Activated CD4-positive, alpha-beta T cell treated with anti-CD3 and anti-CD28 coated beads, Interleukin-2, amount 10 ng/mL, durations not matched to agents 7 days and 5 days (primary cell): ENCODE measurements around the gene MYO18B. TPM values are rescaled to one million over a fixed set of nuclear protein-coding genes. Genes with fewer than 3 reads are reported as not detected.

ENCODE experiments used
- CTCF ChIA-PET: fragments of 350-600 bp; sonication (Branson Sonifier 250); formaldehyde crosslinking; loops from one replicate; lab custom pipeline; 2021; ENCODE audit warnings: antibody characterized with exemption; lab: Charles Lee
- POLR2A ChIA-PET: fragments of 350-600 bp; sonication (Branson Sonifier 250); formaldehyde crosslinking; loops from one replicate; lab custom pipeline; 2021; ENCODE audit warnings: antibody characterized with exemption; lab: Charles Lee
- DNase-seq: peaks from one replicate; pipeline ENCODE4 v3.0.0-alpha.2; 2020
- H3K27ac Mint-ChIP-seq: one replicate; pipeline ENCODE4 v1.8.0; 2021; ENCODE audit warnings: mild to moderate bottlenecking, moderate library complexity, mixed read lengths
- H3K27me3 Mint-ChIP-seq: one replicate; pipeline ENCODE4 v1.8.0; 2021; ENCODE audit warnings: mixed read lengths
- H3K36me3 Mint-ChIP-seq: one replicate; pipeline ENCODE4 v1.8.0; 2021; ENCODE audit warnings: low read depth, mixed read lengths
- H3K4me1 Mint-ChIP-seq: one replicate; pipeline ENCODE4 v1.8.0; 2021; ENCODE audit warnings: mixed read lengths
- H3K4me3 Mint-ChIP-seq: one replicate; pipeline ENCODE4 v1.8.0; 2021; ENCODE audit warnings: mild to moderate bottlenecking, moderate library complexity, mixed read lengths
- H3K9me3 Mint-ChIP-seq: one replicate; pipeline ENCODE4 v1.8.0; 2021; ENCODE audit warnings: mixed read lengths
- total RNA-seq, 2 experiments: library from RNA; stranded (reverse); gene quantifications; one replicate each; pipeline ENCODE4 v1.2.3, GENCODE V29; 2021

The MYO18B gene
- total RNA-seq, 2 experiments from 2014 or later = 2.0 TPM

DNA sequence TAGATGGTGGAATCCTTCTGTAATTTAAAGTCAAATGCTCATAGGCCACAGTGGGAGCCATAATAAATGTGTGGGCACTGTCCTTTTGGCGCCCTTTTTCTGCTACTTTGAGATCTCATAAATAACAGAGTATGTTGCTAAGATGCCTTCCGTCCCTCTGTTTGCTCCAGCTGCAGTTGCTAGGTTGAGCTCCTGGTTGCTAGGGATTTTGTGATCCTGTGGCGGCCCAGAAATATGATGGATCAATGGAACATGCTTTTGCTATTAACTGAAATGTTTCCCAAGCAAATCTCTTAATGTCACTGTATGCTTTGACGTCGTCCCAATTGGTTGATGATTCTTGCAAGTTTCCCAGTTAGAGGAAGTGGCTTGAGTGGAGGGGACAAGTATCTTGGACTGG lies 53.5 kb downstream of the MYO18B start:
- no peaks in the 10 kb centered on the region for H3K4me1 Mint-ChIP-seq

DNA sequence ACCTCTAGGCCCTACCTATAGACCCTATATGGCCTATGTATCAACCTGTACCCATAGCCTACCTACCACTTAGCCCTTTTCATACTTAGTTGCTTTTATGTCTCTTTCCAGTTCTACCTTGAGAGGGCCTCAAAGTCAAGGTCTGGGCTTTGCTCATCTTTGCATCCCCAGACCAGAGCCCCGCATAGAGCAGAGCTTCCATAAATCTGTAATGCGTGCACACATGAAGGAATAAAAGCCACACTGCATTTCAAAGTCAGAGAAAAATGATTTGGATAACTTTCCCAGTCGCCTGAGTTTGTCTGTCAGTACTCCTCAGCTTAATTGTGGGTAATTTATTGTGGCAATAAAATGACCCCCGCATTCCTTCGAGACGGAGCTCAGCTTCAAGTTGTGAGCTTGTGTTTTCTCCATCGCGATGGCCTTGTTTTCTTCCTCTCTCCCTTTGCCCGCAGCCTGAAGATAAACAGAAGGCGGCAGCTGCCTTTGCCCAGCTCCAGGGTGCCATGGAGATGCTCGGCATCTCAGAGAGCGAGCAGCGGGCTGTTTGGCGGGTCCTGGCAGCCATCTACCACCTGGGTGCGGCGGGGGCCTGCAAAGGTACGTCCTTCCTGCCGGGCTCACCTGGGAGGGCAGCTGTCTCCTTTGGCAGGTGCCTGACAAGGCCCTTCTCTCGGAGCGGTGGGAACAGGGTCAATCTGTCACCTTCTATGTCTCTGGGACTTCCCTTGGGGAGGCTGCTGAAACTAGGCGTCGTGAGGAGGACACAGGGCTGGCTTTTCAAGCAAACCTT lies 55.7 kb downstream of the MYO18B start:
- Mint-ChIP-seq H3K27me3 (peaks cover 7% of the 10 kb centered on the region), H3K4me3 (no peak overlapping the region), H3K36me3 (no peaks in the 10 kb centered on the region), H3K4me1 (no peaks in the 10 kb centered on the region), H3K9me3 (no peaks in the 10 kb centered on the region), H3K27ac (no peak overlapping the region)
- ChIA-PET POLR2A (no interaction called here), CTCF (no interaction called here)
- no peak for DNase-seq

More for the DNA sequence above, 53.5 kb downstream of the MYO18B start:
- DNase-seq = no peak
- no peak overlapping the region for H3K4me3 Mint-ChIP-seq
- POLR2A ChIA-PET = no interaction called here
- H3K9me3 Mint-ChIP-seq = no peaks in the 10 kb centered on the region
- peaks cover 5% of the 10 kb centered on the region for H3K27me3 Mint-ChIP-seq
- CTCF ChIA-PET = no interaction called here
- H3K36me3 Mint-ChIP-seq = no peaks in the 10 kb centered on the region
- H3K27ac Mint-ChIP-seq = no peak overlapping the region

DNA sequence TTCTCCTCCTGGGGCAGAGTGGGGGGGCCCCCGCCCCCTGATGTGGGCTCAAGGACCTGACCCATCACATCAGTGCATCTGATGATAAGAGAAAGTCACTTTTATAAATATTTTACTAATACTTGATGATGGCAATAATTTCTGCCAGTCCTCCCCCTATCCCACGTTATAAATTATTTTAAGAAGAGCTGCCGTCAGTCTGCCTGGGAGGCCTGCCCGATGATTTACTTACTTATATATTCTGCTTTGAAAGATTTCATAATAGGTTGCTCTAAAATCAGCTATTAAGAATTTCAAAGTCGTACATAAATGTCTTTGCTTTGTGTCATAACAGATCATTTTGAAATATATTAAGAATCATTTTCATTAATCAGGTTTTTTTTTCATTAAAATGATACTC lies 58.8 kb downstream of the MYO18B start:
- ChIA-PET CTCF (no interaction called here), POLR2A (interaction anchor here (0.7 kb wide), 1 partner anchor 29 kb away, joined by 4 read pairs; no protein-coding TSS in a partner anchor)
- no peak overlapping the region for H3K27ac Mint-ChIP-seq
- no peaks in the 10 kb centered on the region for H3K4me1 Mint-ChIP-seq
- H3K27me3 Mint-ChIP-seq = peaks cover 8% of the 10 kb centered on the region
- H3K36me3 Mint-ChIP-seq = no peaks in the 10 kb centered on the region
- DNase-seq = no peak
- H3K9me3 Mint-ChIP-seq = no peaks in the 10 kb centered on the region
- no peak overlapping the region for H3K4me3 Mint-ChIP-seq

DNA sequence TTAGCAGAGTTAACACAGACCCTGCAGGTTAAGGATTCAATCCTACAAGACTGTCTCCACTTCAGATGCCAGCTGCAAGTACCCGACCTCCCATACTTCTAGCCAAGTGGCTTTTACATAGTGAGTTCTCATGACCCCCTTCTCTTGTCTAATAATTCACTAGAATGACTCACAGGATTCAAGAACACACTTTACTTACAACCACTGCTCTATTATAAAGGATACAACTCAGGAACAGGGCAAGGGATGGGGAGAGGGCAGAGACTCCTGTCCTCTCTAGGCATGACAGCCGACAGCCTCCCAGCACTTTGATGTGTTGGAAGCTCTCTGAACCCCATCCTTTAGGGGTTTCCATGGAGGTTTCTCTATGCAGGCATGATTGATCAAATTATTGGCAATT lies 60.0 kb downstream of the MYO18B start:
- no peak for DNase-seq
- no peaks in the 10 kb centered on the region for H3K36me3 Mint-ChIP-seq
- no peak overlapping the region for H3K27ac Mint-ChIP-seq
- no peaks in the 10 kb centered on the region for H3K4me1 Mint-ChIP-seq
- no peak overlapping the region for H3K4me3 Mint-ChIP-seq
- no peaks in the 10 kb centered on the region for H3K9me3 Mint-ChIP-seq
- ChIA-PET CTCF (interaction anchor here (0.6 kb wide), 1 partner anchor 907 kb away, joined by 6 read pairs; no protein-coding TSS in a partner anchor), POLR2A (no interaction called here)
- peaks cover 8% of the 10 kb centered on the region for H3K27me3 Mint-ChIP-seq

DNA sequence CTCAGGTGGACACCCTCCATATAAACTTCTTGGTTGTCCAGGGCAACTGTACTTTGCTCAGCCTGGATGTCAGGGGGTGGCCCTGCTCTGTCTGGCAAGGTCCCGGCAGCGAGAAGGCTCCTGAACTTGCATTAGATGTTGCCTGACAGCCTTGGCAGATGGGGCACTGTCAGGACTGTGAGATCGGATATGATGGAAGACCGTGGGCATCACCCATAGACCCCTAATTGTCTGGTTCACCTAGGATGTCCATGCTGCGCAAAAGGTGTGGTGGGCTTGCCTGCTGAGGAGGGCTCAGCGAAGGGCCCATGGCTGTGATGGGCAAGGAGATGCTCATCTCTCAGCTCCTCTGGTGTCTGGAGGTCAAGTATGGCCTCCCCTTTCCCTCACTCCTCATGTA lies 62.7 kb downstream of the MYO18B start:
- CTCF ChIA-PET = no interaction called here
- Mint-ChIP-seq H3K27me3 (peaks cover 7% of the 10 kb centered on the region), H3K27ac (no peak overlapping the region), H3K9me3 (no peaks in the 10 kb centered on the region), H3K4me3 (no peak overlapping the region), H3K36me3 (no peaks in the 10 kb centered on the region), H3K4me1 (no peaks in the 10 kb centered on the region)
- DNase-seq = no peak
- POLR2A ChIA-PET = no interaction called here

DNA sequence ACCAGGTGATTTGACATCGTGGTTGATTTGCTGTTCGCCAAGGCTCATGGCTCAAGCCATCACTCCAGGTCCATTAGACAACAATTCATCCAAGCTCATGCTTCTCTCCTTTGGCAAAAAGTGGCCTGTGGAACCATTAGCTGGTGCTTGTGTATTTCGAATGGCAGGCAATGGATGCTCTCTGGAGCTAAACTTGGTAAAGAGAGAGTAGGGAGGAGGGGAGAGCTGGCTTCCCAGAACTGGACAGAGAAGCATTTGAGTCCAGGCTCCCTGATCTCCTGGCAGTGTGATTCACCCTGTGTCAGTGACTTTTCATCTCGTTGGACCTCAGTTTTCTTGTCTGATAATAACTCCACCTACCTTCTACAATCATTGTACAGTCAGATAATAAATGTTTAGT lies 64.6 kb downstream of the MYO18B start:
- ChIA-PET CTCF (interaction anchor here (1.9 kb wide), 1 partner anchor 9 kb away, joined by 4 read pairs; no protein-coding TSS in a partner anchor), POLR2A (no interaction called here)
- H3K9me3 Mint-ChIP-seq = no peaks in the 10 kb centered on the region
- no peak overlapping the region for H3K27ac Mint-ChIP-seq
- H3K36me3 Mint-ChIP-seq = no peaks in the 10 kb centered on the region
- H3K4me1 Mint-ChIP-seq = no peaks in the 10 kb centered on the region
- H3K27me3 Mint-ChIP-seq = peaks cover 7% of the 10 kb centered on the region
- no peak overlapping the region for H3K4me3 Mint-ChIP-seq
- DNase-seq = no peak

DNA sequence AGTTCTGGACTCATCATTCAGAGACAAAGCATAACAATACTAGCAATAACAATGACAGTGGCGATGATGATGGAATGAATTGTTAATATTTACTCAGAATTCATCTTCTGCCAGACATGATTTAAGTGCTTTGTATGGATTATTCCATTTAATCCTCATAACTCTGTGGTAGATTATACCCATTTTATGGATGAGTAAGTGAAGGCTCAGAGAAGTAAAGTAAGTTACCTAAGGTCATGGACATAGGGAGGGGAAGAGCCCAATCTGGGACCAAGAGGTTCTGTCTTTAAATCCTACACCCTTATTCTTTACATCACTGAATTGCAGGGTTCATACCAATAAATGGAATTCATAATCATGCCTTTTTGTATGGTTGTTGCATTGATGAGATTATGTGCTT lies 72.7 kb downstream of the MYO18B start:
- H3K27me3 Mint-ChIP-seq = peaks cover 8% of the 10 kb centered on the region
- no peaks in the 10 kb centered on the region for H3K9me3 Mint-ChIP-seq
- H3K36me3 Mint-ChIP-seq = no peaks in the 10 kb centered on the region
- H3K27ac Mint-ChIP-seq = no peak overlapping the region
- no peak for DNase-seq
- H3K4me3 Mint-ChIP-seq = no peak overlapping the region
- no peaks in the 10 kb centered on the region for H3K4me1 Mint-ChIP-seq
- ChIA-PET POLR2A (no interaction called here), CTCF (interaction anchor here (1.1 kb wide), 1 partner anchor 9 kb away, joined by 4 read pairs; no protein-coding TSS in a partner anchor)

DNA sequence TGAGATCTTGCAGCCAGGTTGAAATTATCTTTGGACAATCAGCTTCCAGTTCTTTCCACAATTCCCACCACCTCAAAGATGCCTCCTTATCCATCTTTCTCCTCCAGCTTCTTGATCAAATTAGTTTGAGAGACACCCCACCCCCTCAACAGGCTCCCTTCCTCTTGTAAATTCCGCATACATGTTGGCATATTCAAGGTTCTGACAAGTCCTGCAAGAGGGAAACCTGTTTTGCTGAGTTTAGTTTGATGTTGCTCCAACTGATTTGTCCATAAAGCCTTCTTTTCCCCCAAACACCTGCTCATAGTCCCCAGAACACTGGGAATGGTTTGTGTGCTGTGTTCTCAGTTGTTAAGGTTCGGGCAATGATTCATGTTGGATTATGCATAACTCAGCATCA lies 73.6 kb downstream of the MYO18B start:
- H3K4me1 Mint-ChIP-seq = no peaks in the 10 kb centered on the region
- no peak overlapping the region for H3K4me3 Mint-ChIP-seq
- peaks cover 8% of the 10 kb centered on the region for H3K27me3 Mint-ChIP-seq
- H3K36me3 Mint-ChIP-seq = no peaks in the 10 kb centered on the region
- ChIA-PET CTCF (interaction anchor here (1.1 kb wide), 1 partner anchor 9 kb away, joined by 4 read pairs; no protein-coding TSS in a partner anchor), POLR2A (no interaction called here)
- H3K9me3 Mint-ChIP-seq = no peaks in the 10 kb centered on the region
- DNase-seq = no peak
- no peak overlapping the region for H3K27ac Mint-ChIP-seq

DNA sequence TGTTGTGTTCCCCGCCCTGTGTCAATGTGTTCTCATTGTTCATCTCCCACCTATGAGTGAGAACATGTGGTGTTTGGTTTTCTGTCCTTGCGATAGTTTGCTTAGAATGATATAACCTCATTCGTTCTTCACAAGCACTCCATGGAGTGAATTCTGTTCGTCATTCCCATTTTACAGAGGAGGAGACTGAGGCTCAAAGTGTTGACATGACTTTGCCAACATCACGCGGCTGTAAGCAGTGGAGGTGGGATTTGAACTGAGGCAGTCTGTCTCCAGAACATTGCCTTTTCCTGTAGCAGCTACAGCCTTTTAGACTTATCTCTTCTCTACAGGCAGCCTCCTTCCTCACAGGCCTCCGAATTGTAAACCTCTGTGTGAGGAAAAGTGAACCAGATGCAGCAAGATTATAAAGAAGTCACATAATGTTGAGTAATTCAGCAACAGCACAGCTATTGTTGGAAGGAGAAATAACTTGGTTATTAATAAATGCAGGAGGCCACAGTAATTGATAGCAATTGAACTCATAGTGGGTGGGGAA lies 74.6 kb downstream of the MYO18B start:
- H3K27ac Mint-ChIP-seq = no peak overlapping the region
- peaks cover 8% of the 10 kb centered on the region for H3K27me3 Mint-ChIP-seq
- DNase-seq = no peak
- no peaks in the 10 kb centered on the region for H3K4me1 Mint-ChIP-seq
- no peaks in the 10 kb centered on the region for H3K9me3 Mint-ChIP-seq
- H3K36me3 Mint-ChIP-seq = no peaks in the 10 kb centered on the region
- CTCF ChIA-PET = no interaction called here
- no peak overlapping the region for H3K4me3 Mint-ChIP-seq
- POLR2A ChIA-PET = interaction anchor here (0.7 kb wide), 1 partner anchor 184 kb away, joined by 3 read pairs; no protein-coding TSS in a partner anchor

DNA sequence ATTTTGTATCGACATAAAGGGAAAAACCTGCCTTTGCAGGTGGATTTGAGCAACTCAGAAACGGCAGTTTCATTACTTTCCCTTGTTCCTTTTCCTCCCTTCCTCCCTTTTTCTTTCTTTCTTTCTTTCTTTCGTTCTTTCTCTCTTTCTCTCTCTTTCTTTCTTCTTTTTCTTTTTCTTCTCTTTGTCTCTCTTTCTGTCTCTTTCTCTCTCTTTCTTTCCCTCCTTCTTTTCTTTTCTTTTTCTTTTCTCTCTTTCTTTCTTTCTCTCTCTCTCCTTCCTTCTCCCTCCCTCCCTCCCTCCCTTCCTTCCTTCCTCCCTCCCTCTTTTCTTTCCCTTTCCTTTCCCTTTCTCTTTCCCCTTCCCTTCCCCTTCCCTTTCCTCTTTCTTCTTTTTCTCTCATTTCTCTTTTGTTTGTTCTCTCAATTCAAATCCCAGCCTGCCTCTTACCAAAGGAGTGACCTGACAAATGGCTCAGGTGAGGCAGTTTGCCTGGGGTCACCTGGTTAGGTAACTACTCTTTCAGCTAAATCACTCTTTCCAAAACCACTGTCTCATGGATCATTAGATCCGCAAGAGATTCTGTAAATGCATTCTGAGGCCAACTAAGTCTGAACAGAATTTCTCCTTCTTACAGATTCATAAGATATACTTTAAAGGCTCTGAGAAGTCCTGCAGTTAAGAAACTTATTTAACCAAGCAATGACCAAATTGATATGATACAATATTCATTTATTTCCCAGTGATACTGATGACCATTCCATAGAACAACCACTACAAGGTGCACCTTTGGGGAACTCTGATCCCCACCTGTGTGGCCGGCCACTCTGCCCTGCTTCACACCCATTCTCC lies 75.3 kb downstream of the MYO18B start:
- CTCF ChIA-PET = no interaction called here
- POLR2A ChIA-PET = interaction anchor here (0.7 kb wide), 1 partner anchor 184 kb away, joined by 3 read pairs; no protein-coding TSS in a partner anchor
- H3K4me1 Mint-ChIP-seq = no peaks in the 10 kb centered on the region
- H3K9me3 Mint-ChIP-seq = no peaks in the 10 kb centered on the region
- H3K36me3 Mint-ChIP-seq = no peaks in the 10 kb centered on the region
- peaks cover 12% of the 10 kb centered on the region for H3K27me3 Mint-ChIP-seq
- no peak overlapping the region for H3K4me3 Mint-ChIP-seq
- no peak overlapping the region for H3K27ac Mint-ChIP-seq
- DNase-seq = no peak

DNA sequence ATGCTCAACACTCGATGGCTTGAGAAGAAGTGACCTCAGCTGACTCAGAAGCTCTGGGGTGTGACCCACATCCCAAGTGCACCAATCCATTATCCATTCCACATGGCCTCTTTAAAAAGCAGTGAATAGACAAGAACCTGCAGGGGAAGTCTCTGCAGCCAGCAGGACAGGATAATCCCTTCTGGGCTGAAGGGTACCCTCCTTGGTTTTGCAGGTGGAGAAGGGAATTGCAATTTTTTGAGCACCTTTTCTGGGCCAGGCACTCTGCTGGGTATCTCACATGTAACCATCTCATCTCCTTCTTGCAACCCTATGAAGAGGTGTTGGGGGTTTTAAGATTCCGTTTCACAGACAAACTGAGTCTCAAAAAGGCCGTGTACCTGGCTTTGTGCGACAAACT lies 76.6 kb downstream of the MYO18B start:
- Mint-ChIP-seq H3K36me3 (no peaks in the 10 kb centered on the region), H3K4me3 (no peak overlapping the region), H3K4me1 (no peaks in the 10 kb centered on the region), H3K27ac (no peak overlapping the region), H3K9me3 (no peaks in the 10 kb centered on the region), H3K27me3 (peaks cover 13% of the 10 kb centered on the region)
- no peak for DNase-seq
- ChIA-PET POLR2A (no interaction called here), CTCF (interaction anchor here (0.7 kb wide), 1 partner anchor 60 kb away, joined by 3 read pairs; no protein-coding TSS in a partner anchor)

DNA sequence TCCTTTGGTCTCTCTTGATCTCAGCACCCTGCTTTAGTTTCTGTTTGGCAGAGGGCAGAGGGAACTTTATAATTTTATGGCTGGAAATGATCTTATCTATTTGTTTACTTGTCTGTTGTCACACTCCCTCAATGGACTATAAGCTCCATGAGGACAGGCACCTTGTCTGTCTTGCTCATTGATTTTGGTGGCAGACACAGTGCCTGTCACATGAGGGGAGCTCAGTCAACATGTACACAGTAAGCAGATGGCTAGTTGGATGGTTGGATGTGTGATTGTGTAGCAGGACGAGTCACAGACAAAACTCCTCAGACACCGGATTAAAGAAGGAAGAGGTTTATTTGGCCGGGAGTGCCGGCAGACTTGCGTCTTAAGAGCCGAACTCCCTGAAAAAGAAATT lies 80.4 kb downstream of the MYO18B start:
- Mint-ChIP-seq H3K27ac (no peak overlapping the region), H3K4me3 (no peak overlapping the region), H3K4me1 (no peaks in the 10 kb centered on the region), H3K9me3 (no peaks in the 10 kb centered on the region), H3K36me3 (no peaks in the 10 kb centered on the region), H3K27me3 (peaks cover 7% of the 10 kb centered on the region)
- ChIA-PET POLR2A (no interaction called here), CTCF (interaction anchor here (0.6 kb wide), 1 partner anchor 693 kb away, joined by 3 read pairs; no protein-coding TSS in a partner anchor)
- DNase-seq = no peak
